Natural killer cell treated with Interleukin-12 subunit alpha and Interleukin-12 subunit beta and Interleukin-15 and Interleukin-18, amount 100 ng/mL, for 72 hours (primary cell): ENCODE measurements around the gene REST. TPM values are rescaled to one million over a fixed set of nuclear protein-coding genes. Genes with fewer than 3 reads are reported as not detected.
"Not testable (repeated sequence)": the region's sequence is repeated elsewhere in the genome, so short reads cannot be mapped to it uniquely, and the experiment has no call there.

ENCODE experiments used
- ATAC-seq, 2 donors: fragments of 150-1000 bp; cut with Tn5 transposase in 1 of 2; sonication (Bioruptor Pico), chemical (Tn5 transposase) in 1 of 2; 2 replicates each; pipeline ENCODE4 v1.10.0; 2021
- DNase-seq: peaks from one replicate; pipeline ENCODE4 v3.0.0; 2022; ENCODE audit warnings: low spot score
- H3K27ac Mint-ChIP-seq, 2 donors: 1 replicate in 1 of 2; 2 replicates in 1 of 2; pipeline ENCODE4 v1.8.0; 2022; ENCODE audit warnings: mixed read lengths in 2 of 2, mild to moderate bottlenecking in 1 of 2, moderate library complexity in 1 of 2
- H3K27me3 Mint-ChIP-seq, 2 donors: 1 replicate in 1 of 2; 2 replicates in 1 of 2; pipeline ENCODE4 v1.8.0; 2022; ENCODE audit warnings: mixed read lengths in 2 of 2
- H3K36me3 Mint-ChIP-seq: one replicate; pipeline ENCODE4 v1.8.0; 2022; ENCODE audit warnings: mixed read lengths
- H3K4me1 Mint-ChIP-seq, 2 donors: 1 replicate in 1 of 2; 2 replicates in 1 of 2; pipeline ENCODE4 v1.8.0; 2022; ENCODE audit warnings: low read depth in 2 of 2, mixed read lengths in 2 of 2, mild to moderate bottlenecking in 1 of 2
- H3K4me3 Mint-ChIP-seq: one replicate; pipeline ENCODE4 v1.8.0; 2022; ENCODE audit warnings: mixed read lengths
- H3K9me3 Mint-ChIP-seq: 2 replicates; pipeline ENCODE4 v1.8.0; 2022; ENCODE audit warnings: mixed read lengths
- total RNA-seq, 2 donors: library from RNA; stranded (reverse); gene quantifications; one replicate each; pipeline ENCODE4 v1.2.3, GENCODE V29; 2022

The REST gene
- total RNA-seq, 2 donors from 2014 or later: 34.9 to 39.8 TPM

DNA sequence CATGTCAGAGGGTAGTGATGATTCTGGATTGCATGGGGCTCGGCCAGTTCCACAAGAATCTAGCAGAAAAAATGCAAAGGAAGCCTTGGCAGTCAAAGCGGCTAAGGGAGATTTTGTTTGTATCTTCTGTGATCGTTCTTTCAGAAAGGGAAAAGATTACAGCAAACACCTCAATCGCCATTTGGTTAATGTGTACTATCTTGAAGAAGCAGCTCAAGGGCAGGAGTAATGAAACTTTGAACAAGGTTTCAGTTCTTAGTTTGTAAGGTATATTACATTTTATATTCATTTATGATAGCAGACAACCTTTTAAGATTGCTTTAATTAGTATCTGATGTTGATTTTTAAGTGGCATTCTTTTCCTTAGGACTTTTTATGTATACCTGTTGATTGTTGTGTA is 24.2 kb downstream of the REST start:
- no peaks in the 10 kb centered on the region for H3K27me3 Mint-ChIP-seq
- H3K4me3 Mint-ChIP-seq: no peak overlapping the region
- H3K9me3 Mint-ChIP-seq: no peaks in the 10 kb centered on the region
- ATAC-seq: no peak
- peaks cover 19% of the 10 kb centered on the region for H3K36me3 Mint-ChIP-seq
- peaks cover 9 to 15% of the 10 kb centered on the region in 2 donors for H3K4me1 Mint-ChIP-seq
- no peak overlapping the region for H3K27ac Mint-ChIP-seq
- DNase-seq: no peak

DNA sequence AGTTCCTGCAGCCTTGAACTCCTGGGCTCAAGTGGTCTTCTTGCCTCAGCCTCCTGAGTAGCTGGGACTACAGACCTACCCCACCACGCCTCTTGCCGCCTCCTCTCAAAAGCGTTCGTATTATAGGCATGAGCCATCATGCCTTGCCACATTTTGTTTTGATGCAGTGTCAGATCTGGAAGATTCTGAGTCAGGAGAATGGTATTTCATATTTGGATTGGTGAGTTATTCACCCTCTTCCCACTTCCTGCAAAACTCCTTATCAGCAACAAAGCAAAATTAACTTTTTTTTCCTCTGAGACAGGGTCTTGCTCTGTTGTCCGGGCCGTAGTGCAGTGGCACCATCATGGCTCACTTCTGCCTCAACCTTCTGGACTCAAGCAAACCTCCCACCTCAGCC is 29.6 kb downstream of the REST start:
- ATAC-seq (no peak), DNase-seq (no peak)
- Mint-ChIP-seq H3K9me3 (no peaks in the 10 kb centered on the region), H3K4me3 (no peak overlapping the region), H3K4me1 (peaks cover 0 to 5% of the 10 kb centered on the region in 2 donors), H3K27me3 (no peaks in the 10 kb centered on the region), H3K27ac (no peak overlapping the region), H3K36me3 (peaks cover 11% of the 10 kb centered on the region)

DNA sequence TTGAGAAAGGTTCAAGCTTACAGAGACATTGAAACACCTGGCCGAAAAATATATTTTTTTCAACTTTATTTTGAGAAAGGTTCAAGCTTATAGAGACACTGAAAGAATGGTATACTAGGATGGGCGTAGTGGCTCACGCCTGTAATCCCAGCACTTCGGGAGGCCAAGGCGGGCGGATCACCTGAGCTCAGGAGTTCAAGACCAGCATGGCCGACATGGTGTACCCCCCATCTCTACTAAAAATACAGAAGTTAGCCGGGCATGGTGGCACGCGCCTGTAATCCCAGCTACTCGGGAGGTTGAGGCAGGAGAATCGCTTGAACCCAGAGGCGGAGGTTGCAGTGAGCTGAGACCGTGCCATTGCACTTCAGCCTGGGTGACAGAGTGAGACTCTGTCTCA is 32.1 kb downstream of the REST start:
- H3K9me3 Mint-ChIP-seq, ATAC-seq, H3K4me1 Mint-ChIP-seq, H3K4me3 Mint-ChIP-seq, DNase-seq, H3K27me3 Mint-ChIP-seq, H3K27ac Mint-ChIP-seq: not testable (repeated sequence)
- H3K36me3 Mint-ChIP-seq: peaks cover 11% of the 10 kb centered on the region

DNA sequence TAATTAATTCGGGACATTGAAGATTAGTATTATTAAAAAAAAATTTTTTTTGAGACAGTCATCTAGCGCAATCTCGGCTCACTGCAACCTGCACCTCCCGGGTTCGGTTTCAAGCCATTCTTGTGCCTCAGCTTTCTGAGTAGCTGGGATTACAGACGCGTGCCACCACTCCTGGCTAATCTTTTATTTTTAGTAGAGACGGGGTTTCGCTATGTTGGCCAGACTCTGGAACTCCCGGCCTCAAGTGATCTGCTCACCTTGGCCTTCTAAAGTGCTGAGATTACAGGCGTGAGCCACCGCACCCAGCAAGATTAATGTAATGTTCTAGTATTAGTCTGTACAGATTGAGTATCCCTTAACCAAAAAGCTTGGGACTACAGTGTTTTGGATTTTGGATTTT is 32.7 kb downstream of the REST start:
- peaks cover 11% of the 10 kb centered on the region for H3K36me3 Mint-ChIP-seq
- H3K27me3 Mint-ChIP-seq: no peaks in the 10 kb centered on the region
- H3K4me3 Mint-ChIP-seq: no peak overlapping the region
- DNase-seq: no peak
- no peak for ATAC-seq
- H3K4me1 Mint-ChIP-seq: peaks cover 0 to 5% of the 10 kb centered on the region in 2 donors
- H3K27ac Mint-ChIP-seq: no peak overlapping the region
- H3K9me3 Mint-ChIP-seq: no peaks in the 10 kb centered on the region

DNA sequence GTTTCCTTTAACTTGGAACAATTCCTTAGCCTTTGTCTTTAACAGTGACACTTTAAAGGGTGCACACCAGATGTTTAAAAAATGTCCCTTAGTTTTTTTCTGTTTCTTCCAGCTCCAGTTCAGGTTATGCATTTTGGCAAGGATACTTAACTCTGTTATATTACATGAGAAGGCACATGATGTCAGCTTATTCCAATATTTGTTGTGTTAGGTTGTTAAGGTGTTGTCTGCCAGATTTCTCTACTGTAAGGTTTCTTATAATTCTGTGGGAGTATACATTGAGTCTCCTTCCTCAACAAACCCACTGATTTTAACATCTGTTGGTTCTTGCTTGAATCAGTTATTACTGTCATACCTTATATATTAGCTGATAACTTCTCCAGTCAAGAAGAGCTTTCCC is 33.3 kb downstream of the REST start:
- Mint-ChIP-seq H3K9me3 (no peaks in the 10 kb centered on the region), H3K27me3 (no peaks in the 10 kb centered on the region), H3K36me3 (peaks cover 11% of the 10 kb centered on the region), H3K4me1 (peaks cover 0 to 5% of the 10 kb centered on the region in 2 donors), H3K27ac (no peak overlapping the region), H3K4me3 (no peak overlapping the region)
- ATAC-seq (no peak), DNase-seq (no peak)

DNA sequence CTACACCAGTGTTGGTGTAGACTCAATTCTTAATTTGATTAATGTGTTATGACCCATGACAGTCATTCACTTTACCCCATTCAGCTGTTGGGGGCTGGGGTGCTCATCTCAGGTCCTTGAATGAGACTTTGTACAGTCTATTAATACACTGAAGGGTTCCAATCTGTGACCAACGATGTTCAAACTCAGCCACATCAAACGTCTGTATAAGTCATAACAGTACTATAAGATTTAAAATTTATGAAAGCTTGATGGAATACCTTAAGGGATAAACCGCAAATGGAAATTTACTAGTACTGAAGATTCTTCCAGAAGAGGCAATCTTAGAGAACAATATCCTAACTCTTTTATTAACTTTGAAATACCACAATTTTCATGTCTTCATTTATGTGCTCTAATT is 33.7 kb downstream of the REST start:
- Mint-ChIP-seq H3K27me3 (no peaks in the 10 kb centered on the region), H3K4me3 (no peak overlapping the region), H3K36me3 (peaks cover 11% of the 10 kb centered on the region), H3K9me3 (no peaks in the 10 kb centered on the region), H3K27ac (no peak overlapping the region), H3K4me1 (peaks cover 0 to 5% of the 10 kb centered on the region in 2 donors)
- no peak for DNase-seq
- ATAC-seq: no peak

DNA sequence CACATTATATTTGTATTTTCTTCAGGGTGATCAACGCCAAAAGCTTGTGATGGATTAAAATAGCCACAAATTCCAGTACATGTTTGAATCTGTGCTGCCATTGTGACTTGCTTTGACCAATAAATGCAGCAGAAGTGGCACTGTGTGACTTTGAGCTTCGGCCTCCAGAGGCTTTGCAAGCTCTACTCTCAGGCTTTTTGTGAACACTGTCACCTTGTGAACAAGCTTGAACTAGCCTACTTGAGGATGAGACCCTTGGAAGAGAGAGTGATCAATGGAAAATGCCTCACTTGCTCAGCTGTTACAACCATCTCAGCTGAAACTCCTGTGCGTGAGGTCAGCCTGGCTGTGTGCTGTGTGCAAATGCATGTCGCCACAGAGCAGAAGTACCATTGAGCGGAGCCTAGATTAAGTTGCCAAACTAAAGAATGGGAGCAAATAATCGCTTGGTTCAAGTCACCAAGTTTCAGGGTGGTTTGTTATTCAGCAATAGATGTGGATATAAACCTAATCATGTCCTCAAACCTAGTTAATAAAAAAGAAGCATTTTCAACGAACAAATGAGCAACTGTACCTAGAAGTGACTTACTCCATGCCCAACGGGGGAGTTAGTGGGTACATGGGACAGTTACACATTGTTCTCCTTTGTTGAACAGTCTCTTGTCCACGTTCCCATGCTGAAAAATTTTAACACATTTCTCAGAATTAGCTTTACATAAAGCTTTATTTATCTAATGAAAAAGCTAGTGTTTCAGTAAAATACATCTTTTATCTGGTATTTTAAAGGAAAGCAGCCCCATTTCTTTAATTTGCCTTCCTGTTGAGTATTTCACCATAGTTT is 46.2 kb downstream of the REST start:
- DNase-seq (no peak), ATAC-seq (no peak)
- Mint-ChIP-seq H3K4me1 (no peaks in the 10 kb centered on the region), H3K9me3 (no peaks in the 10 kb centered on the region), H3K36me3 (no peaks in the 10 kb centered on the region), H3K27me3 (no peaks in the 10 kb centered on the region), H3K27ac (no peak overlapping the region), H3K4me3 (no peak overlapping the region)

DNA sequence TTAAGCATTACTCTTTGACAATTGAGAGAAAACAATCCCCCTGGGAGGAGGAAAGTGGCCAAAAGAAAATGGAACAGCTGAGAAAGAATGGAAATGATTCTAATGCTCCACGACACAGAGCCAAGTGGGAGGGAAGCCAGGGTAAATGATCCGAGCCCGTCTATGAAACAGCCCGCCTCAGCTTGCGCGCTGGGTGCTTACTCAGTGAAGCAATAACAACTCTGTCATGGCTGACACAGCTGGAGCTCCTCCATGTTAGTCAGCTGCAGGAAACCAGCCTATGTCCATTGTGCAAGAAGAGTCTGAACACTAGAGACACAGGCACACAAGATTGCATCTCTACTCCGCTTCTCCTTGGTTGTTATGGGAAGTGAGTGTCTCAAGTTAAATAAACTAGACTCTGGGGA is 50.4 kb downstream of the REST start:
- ATAC-seq (peak in 1 of 2 donors; percentile 58), DNase-seq (no peak)
- Mint-ChIP-seq H3K27me3 (no peaks in the 10 kb centered on the region), H3K4me1 (no peaks in the 10 kb centered on the region), H3K27ac (no peak overlapping the region), H3K36me3 (peaks cover 4% of the 10 kb centered on the region), H3K9me3 (no peaks in the 10 kb centered on the region), H3K4me3 (no peak overlapping the region)

DNA sequence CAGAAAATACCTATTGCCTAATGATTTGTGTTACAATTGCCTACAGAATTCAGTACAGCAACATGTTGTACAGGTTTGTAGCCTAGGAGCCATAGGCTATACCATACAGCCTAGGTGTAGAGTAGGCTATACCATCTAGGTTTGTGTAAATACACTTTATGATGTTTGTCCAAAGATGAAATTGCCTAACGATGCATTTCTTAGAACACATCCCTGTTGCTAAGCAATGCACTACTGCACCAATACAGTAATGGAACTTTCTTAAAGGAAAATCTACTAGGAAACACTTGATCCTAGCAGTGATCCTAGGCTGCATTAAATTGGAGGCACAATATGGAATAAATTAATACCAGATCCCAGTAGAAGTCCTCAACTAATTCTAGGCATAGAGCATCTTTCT is 51.4 kb downstream of the REST start:
- H3K36me3 Mint-ChIP-seq: peaks cover 4% of the 10 kb centered on the region
- H3K9me3 Mint-ChIP-seq: no peaks in the 10 kb centered on the region
- ATAC-seq: no peak
- DNase-seq: no peak
- no peak overlapping the region for H3K27ac Mint-ChIP-seq
- no peaks in the 10 kb centered on the region for H3K4me1 Mint-ChIP-seq
- no peaks in the 10 kb centered on the region for H3K27me3 Mint-ChIP-seq
- H3K4me3 Mint-ChIP-seq: no peak overlapping the region

DNA sequence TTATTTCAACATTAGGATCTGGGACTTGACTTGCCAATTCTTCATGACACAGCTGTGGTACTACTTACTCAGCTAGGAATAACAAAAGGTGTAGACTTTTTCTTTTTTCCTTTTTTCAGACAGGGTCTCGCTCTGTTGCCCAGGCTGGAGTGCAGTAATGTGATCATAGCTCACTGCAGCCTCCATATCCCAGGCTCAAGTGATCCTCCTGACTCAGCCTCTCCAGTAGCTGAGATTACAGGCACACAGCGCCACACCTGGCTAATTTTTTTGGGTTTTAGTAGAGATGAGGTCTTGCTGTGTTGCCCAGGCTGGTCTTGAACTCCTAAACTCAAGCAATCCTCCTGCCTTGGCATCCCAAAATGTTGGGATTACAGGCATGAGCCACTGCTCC is 53.4 kb downstream of the REST start:
- Mint-ChIP-seq H3K4me3 (no peak overlapping the region), H3K27me3 (no peaks in the 10 kb centered on the region), H3K9me3 (no peaks in the 10 kb centered on the region), H3K27ac (no peak overlapping the region), H3K36me3 (peaks cover 11% of the 10 kb centered on the region), H3K4me1 (no peaks in the 10 kb centered on the region)
- ATAC-seq (no peak), DNase-seq (no peak)

DNA sequence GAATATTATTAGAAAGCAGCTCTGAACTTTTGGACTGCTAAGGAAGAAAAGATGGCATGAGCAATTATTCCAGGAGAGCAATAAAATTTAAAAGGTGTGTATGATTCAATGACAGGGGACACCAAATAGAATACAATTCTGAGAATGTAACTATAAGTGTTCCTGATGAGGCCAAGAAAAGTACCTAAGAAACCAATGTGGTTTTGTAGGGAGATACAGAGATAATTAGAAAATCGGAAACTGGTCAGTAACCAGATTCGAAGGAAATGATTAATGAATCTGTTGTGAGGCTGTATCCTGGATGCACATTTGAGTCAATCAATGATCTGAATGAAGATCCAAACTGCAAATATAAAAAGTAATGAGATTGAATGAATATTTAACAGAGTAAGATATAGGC is 63.7 kb downstream of the REST start:
- H3K9me3 Mint-ChIP-seq: no peaks in the 10 kb centered on the region
- peaks cover 33% of the 10 kb centered on the region for H3K36me3 Mint-ChIP-seq
- peak overlapping the region; percentile 18 to 68 for H3K27ac Mint-ChIP-seq
- DNase-seq: no peak
- no peaks in the 10 kb centered on the region for H3K27me3 Mint-ChIP-seq
- peaks cover 28 to 30% of the 10 kb centered on the region in 2 donors for H3K4me1 Mint-ChIP-seq
- H3K4me3 Mint-ChIP-seq: peak overlapping the region; percentile 13
- ATAC-seq: no peak

DNA sequence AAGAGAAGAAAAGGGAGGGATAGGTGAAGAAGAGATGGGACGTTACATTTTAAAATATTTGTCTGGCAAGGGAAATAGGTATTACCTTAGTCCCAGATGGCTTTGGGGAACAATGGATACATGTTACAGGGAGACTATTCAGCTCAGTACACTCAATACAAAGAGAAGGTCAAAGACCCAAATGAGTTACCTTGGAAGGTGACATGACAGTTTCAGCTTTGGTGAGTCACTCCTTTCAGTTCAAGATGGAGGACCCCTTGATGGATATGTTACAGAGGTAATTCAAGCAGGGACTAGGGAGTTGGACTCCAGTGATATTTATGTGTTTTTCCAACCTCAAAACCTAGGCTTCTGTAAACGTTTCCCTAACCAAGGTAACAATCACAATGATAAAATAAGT is 64.7 kb downstream of the REST start:
- peaks cover 31 to 33% of the 10 kb centered on the region in 2 donors for H3K4me1 Mint-ChIP-seq
- H3K27ac Mint-ChIP-seq: peak overlapping the region in 1 of 2 donors; percentile 68
- ATAC-seq: no peak
- H3K4me3 Mint-ChIP-seq: peak overlapping the region; percentile 20
- no peak for DNase-seq
- peaks cover 33% of the 10 kb centered on the region for H3K36me3 Mint-ChIP-seq
- H3K9me3 Mint-ChIP-seq: no peaks in the 10 kb centered on the region
- no peaks in the 10 kb centered on the region for H3K27me3 Mint-ChIP-seq

DNA sequence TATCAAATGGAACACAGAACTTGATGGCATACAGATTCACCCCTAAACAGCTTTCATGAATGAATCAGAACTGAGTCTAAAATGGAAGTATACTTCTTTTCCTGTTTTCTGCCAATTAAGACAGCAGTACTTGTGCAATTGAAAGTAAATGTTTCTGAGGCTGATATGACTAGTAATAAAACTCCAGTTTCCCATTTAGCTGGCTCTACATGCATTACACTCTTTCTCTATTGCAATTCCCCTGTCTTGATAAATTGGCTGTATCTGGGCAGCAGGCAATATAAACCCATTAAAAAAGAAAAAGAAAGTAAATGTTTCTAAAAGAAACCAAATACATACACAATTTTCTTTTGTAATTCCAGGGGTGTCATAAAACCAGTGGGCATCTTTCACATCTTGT is 65.1 kb downstream of the REST start:
- Mint-ChIP-seq H3K4me3 (peak overlapping the region; percentile 44), H3K27ac (peak overlapping the region; percentile 68 to 70), H3K36me3 (peaks cover 33% of the 10 kb centered on the region), H3K4me1 (peaks cover 35 to 36% of the 10 kb centered on the region in 2 donors), H3K27me3 (no peaks in the 10 kb centered on the region), H3K9me3 (no peaks in the 10 kb centered on the region)
- ATAC-seq (no peak), DNase-seq (no peak)

DNA sequence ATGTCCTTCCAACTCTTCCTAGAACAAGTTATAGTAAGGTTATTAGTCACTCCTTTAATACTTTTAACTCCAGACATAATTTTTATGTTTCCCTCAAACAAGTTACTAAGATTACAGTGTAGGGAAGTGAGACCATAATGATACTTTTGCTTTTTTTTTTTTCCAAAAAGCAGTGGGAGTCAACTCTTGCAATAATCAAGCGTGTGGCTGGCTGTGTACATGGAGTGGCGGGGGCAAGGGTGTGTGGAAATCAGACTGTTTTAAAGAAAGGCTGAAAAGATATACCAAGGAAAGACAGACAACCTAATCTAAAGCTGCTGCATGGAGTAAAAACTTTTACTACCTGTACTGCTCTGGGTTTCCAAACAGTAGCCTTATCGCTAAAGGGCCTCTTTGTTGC is 65.6 kb downstream of the REST start:
- Mint-ChIP-seq H3K9me3 (no peaks in the 10 kb centered on the region), H3K27ac (peak overlapping the region; percentile 68 to 70), H3K27me3 (no peaks in the 10 kb centered on the region), H3K4me3 (peak overlapping the region; percentile 44), H3K4me1 (peaks cover 38 to 40% of the 10 kb centered on the region in 2 donors), H3K36me3 (peaks cover 33% of the 10 kb centered on the region)
- ATAC-seq (no peak), DNase-seq (no peak)
